HEK293T (cell line): ENCODE measurements around the gene CCDC70.

Experiments
- CTCF ChIA-PET: fragments of 350-600 bp; formaldehyde crosslinking; extraction: SDS; loops from one replicate; lab custom pipeline; 2021; ENCODE audit warnings: antibody characterized with exemption, inconsistent platforms; lab: Yijun Ruan, JAX
- POLR2A ChIA-PET: fragments of 350-600 bp; formaldehyde crosslinking; extraction: SDS; loops from one replicate; lab custom pipeline; 2020; ENCODE audit warnings: antibody characterized with exemption, inconsistent platforms; lab: Yijun Ruan, JAX
- DNase-seq: peaks from one replicate; pipeline ENCODE4 v3.0.0; 2012; ENCODE audit warnings: mixed read lengths; ENCODE audit errors: extremely low spot score
- ARNT ChIP-seq: fragments of 450-650 bp; IDR thresholded peaks from 2 replicates; pipeline ENCODE4 v1.6.1; 2017; ENCODE audit warnings: mild to moderate bottlenecking
- BHLHE40 ChIP-seq: fragments of 450-650 bp; IDR thresholded peaks from 2 replicates; pipeline ENCODE4 v1.6.1; 2016; ENCODE audit warnings: mild to moderate bottlenecking, moderate library complexity, borderline replicate concordance
- CTBP1 ChIP-seq: fragments of 450-650 bp; IDR thresholded peaks from 2 replicates; pipeline ENCODE4 v1.6.1; 2016; ENCODE audit warnings: borderline replicate concordance
- ELF4 ChIP-seq: fragments of 450-650 bp; IDR thresholded peaks from 2 replicates; pipeline ENCODE4 v1.6.1; 2017; ENCODE audit warnings: antibody characterized with exemption
- FOXA1 ChIP-seq: fragments of 450-650 bp; IDR thresholded peaks from 2 replicates; pipeline ENCODE4 v1.6.1; 2016; ENCODE audit warnings: mild to moderate bottlenecking
- FOXK2 ChIP-seq: fragments of 450-650 bp; IDR thresholded peaks from 2 replicates; pipeline ENCODE4 v1.6.1; 2016; ENCODE audit warnings: mild to moderate bottlenecking
- FOXM1 ChIP-seq: fragments of 450-650 bp; IDR thresholded peaks from 2 replicates; pipeline ENCODE4 v1.6.1; 2017; ENCODE audit warnings: mild to moderate bottlenecking, borderline replicate concordance
- HDGF ChIP-seq: fragments of 450-650 bp; IDR thresholded peaks from 2 replicates; pipeline ENCODE4 v1.6.1; 2017; ENCODE audit warnings: antibody characterized with exemption, borderline replicate concordance
- L3MBTL2 ChIP-seq: fragments of 450-650 bp; conservative IDR thresholded peaks from 2 replicates; pipeline ENCODE4 v1.6.1; 2016; ENCODE audit warnings: mild to moderate bottlenecking
- LEF1 ChIP-seq: fragments of 450-650 bp; IDR thresholded peaks from 2 replicates; pipeline ENCODE4 v1.6.1; 2017; ENCODE audit warnings: mild to moderate bottlenecking, borderline replicate concordance
- NFRKB ChIP-seq: fragments of 450-650 bp; IDR thresholded peaks from 2 replicates; pipeline ENCODE4 v1.6.1; 2016; ENCODE audit warnings: mild to moderate bottlenecking, moderate library complexity
- PKNOX1 ChIP-seq: fragments of 450-650 bp; IDR thresholded peaks from 2 replicates; pipeline ENCODE4 v1.6.1; 2016
- SP1 ChIP-seq: fragments of 450-650 bp; IDR thresholded peaks from 2 replicates; pipeline ENCODE4 v1.6.1; 2017
- SUZ12 ChIP-seq: fragments of 450-650 bp; IDR thresholded peaks from 2 replicates; pipeline ENCODE4 v1.6.1; 2016; ENCODE audit warnings: mild to moderate bottlenecking
- TARDBP ChIP-seq: fragments of 450-650 bp; IDR thresholded peaks from 2 replicates; pipeline ENCODE4 v1.6.1; 2016
- ZNF384 ChIP-seq: fragments of 450-650 bp; IDR thresholded peaks from 2 replicates; pipeline ENCODE4 v1.6.1; 2016

CCDC70 gene

GRCh38 chr13:51849145-51850101, 12.3 kb upstream of the CCDC70 start:
- peak; percentile 74 for DNase-seq
- POLR2A ChIA-PET: interaction anchor here (0.6 kb wide), 1 partner anchor 603 kb away, joined by 3 read pairs; no protein-coding TSS in a partner anchor
- TF ChIP-seq FOXA1 (no peak), ZNF384 (no peak), ARNT (no peak), SP1 (no peak), ELF4 (no peak), CTBP1 (no peak), NFRKB (no peak), PKNOX1 (no peak)
- CTCF ChIA-PET: interaction anchor here (0.6 to 1.1 kb wide), 4 partner anchors 9 to 450 kb away, joined by 3 to 4 read pairs (median 4); no protein-coding TSS in a partner anchor

DNA sequence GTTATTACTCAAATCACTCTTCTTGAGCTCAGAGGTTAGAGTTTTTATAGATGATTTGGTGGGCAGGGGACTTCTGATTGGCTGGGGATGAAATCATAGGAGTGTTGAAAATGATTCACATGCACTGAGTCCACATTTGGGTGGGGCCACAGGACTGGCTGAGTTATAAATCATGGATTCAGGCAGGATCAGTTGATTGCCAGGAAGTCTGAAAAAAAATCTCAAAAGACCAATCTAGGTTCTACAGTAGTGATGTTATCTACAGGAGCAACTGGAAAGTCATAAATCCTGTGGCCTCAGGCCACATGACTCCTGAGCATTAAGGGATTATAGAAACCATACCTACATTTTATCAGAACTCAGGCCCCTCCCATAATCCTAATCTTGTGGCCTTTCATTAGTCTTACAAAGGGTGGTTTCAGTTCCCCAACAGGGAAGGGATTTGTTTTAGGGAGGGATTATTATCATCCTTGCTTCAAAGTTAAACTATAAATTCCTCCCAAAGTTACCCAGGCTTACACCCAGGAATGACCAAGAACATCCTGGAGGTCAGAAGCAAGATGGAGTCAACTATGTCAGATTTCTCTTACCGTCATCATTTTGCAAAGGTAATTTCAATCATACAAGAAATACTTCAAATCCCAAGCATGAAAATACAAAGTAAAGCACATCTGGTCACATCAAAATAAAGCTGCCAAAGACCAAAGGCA, 5.6 kb upstream of the CCDC70 start:
- POLR2A ChIA-PET: no interaction called here
- CTCF ChIA-PET: no interaction called here
- TF ChIP-seq ARNT (no peak), FOXM1 (no peak), ZNF384 (no peak), SUZ12 (no peak), NFRKB (no peak), L3MBTL2 (no peak), LEF1 (no peak), PKNOX1 (no peak)

DNA sequence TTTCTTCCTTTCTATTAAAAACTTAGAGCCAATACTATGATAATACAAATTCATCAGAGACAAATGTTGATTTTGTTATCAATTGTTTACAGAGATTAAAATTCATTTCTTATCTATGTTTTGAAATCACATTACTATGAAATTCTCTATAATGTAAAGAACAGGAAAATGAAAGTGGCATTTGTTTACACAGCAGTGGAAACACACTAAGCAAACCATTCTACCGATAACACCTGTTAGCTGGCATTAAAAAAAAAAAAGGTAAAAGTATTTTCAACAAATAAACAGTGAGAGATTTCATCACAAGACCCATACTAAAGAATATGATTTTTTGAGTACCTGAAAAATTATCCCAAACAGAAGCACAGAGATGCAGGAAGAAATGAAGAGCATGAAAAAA, 4.8 kb upstream of the CCDC70 start:
- no peak for TF ChIP-seq ZNF384
- no peak for TF ChIP-seq L3MBTL2
- TF ChIP-seq SUZ12: no peak
- TF ChIP-seq BHLHE40: no peak
- no peak for TF ChIP-seq ARNT
- TF ChIP-seq ELF4: no peak
- no peak for TF ChIP-seq NFRKB
- no peak for TF ChIP-seq FOXM1
- TF ChIP-seq LEF1: no peak
- no peak for TF ChIP-seq FOXK2
- no peak for TF ChIP-seq CTBP1
- no peak for TF ChIP-seq TARDBP
- no peak for TF ChIP-seq HDGF
- TF ChIP-seq SP1: no peak
- no peak for TF ChIP-seq PKNOX1
- POLR2A ChIA-PET: no interaction called here
- CTCF ChIA-PET: no interaction called here
- DNase-seq: no peak

More for the DNA sequence above, 5.6 kb upstream of the CCDC70 start:
- DNase-seq: no peak

GRCh38 chr13:51858433-51859247, 3.1 kb upstream of the CCDC70 start:
- CTCF ChIA-PET: interaction anchor here (0.5 to 1.0 kb wide), 2 partner anchors 9 to 193 kb away, joined by 3 read pairs; no protein-coding TSS in a partner anchor

More at GRCh38 chr13:51858433-51859247, 3.1 kb upstream of the CCDC70 start:
- POLR2A ChIA-PET: no interaction called here
- TF ChIP-seq CTBP1 (no peak), PKNOX1 (no peak), SUZ12 (no peak), LEF1 (no peak), FOXM1 (no peak)
- no peak for DNase-seq
